ENCODE measurements around the gene FGF2.
A peak's percentile ranks its signal among the peaks of the same experiment; 100 is the strongest.

Gene FGF2

DNA sequence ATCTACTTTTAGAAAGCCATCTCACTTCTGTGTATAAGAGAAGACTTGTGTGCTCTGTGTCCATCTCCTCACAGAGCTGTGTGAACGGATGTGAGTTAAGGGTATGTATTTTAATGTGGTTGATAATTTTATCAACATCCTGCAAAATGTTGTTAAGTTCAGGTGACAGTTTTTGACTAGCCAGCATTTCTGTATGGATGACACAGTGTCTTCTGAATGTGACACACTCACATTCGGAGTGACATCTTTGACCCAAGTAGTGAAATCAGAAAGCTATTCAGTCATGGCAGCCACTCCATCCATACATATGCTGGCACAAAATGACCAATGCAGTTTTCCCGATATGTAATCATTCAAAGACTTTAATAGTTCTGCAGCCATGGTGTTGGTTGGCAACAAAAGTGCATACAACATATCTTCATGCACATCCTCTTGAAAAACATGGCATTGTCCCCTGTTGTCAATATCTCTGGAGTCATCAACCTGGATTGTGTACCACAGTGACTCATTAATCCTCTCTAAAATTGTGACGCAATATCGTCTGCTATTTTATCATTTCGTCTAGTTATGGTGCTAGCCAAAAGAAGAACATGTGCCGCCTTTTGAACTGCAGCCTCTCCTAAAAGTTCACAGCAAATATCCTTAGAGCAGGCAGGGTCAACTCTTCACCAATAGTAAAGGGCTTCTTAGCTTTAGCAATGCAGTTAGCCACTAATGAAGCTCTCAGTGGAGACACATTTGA, 6.8 kb upstream of the FGF2 start:
- Histone ChIP-seq H3K36me3 (ENCODE audit: control insufficient read depth, insufficient read depth, low read length) (no peaks in the 10 kb centered on the region), H3K4me3 (ENCODE audit: low read length) (no peak overlapping the region), H3K27ac (ENCODE audit: low read depth, low read length) (no peak overlapping the region), H3K9ac (ENCODE audit: low read length) (no peak overlapping the region), H3K4me1 (ENCODE audit: control insufficient read depth, insufficient read depth, low read length) (no peaks in the 10 kb centered on the region), H3K27me3 (ENCODE audit: control insufficient read depth, insufficient read depth, low read length) (no peaks in the 10 kb centered on the region)

DNA sequence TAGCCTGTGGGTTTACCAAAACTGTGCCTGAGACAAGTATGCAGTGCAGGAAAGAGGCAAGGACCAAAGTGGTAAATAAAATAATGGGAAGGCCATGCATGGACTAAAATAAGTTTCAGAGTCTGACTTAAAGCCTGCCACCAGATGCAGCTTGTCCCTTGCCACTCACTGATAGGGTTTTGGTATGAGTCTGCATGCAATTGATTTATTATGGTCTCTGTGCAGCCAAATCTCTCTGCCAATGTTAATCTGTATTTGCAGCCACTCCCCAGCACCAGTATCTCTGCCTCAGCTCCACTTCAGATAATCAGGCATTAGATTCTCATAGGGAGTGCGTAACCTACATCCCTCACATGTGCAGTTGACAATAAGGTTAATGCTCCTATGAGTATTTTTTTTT, 5.5 kb upstream of the FGF2 start:
- Histone ChIP-seq H3K4me3 (ENCODE audit: low read length) (no peak overlapping the region), H3K9ac (ENCODE audit: low read length) (no peak overlapping the region), H3K27me3 (ENCODE audit: control insufficient read depth, insufficient read depth, low read length) (no peaks in the 10 kb centered on the region), H3K4me1 (ENCODE audit: control insufficient read depth, insufficient read depth, low read length) (no peaks in the 10 kb centered on the region), H3K36me3 (ENCODE audit: control insufficient read depth, insufficient read depth, low read length) (no peaks in the 10 kb centered on the region), H3K27ac (ENCODE audit: low read depth, low read length) (no peak overlapping the region)

DNA sequence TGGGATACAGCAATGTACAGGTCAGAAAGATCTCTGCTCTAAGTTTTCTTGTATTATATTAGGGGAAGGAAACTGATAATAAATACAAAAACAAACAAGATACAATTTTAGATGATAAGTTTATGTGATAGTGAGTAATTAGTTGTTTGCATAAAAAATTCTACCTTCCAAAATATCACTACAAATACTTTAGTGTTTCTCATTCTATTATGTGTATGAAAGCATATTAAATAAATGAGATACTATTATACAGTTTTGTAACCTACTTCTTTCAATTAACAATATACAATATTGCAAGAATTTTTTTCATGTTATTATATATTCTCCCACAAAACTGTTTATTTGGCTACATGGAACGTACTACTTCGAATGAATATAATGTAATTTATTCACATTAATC, 4.2 kb upstream of the FGF2 start:
- H3K9ac ChIP-seq (ENCODE audit: low read length): no peak overlapping the region
- H3K36me3 ChIP-seq (ENCODE audit: control insufficient read depth, insufficient read depth, low read length): no peaks in the 10 kb centered on the region
- H3K27ac ChIP-seq (ENCODE audit: low read depth, low read length): no peak overlapping the region

DNA sequence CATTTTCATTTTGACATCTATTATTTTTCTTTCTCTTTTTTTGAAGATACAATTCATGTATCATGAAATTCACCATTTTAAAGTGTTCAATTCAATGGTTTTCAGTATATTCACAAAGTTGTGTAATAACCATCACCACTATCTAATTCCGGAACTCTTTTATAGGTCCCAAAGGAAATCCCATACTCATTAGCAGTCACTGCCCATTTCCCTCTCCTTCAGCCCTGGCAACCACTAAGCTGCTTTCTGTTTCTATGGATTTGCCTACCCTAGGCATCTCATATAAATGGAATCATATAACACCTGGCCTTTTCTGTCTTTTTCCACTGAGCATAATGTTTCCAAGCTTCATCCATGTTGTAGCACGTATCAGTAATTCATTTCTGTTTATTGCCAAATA, 3.2 kb upstream of the FGF2 start:
- Histone ChIP-seq H3K4me3 (ENCODE audit: low read length) (no peak overlapping the region), H3K36me3 (ENCODE audit: control insufficient read depth, insufficient read depth, low read length) (no peaks in the 10 kb centered on the region), H3K27ac (ENCODE audit: low read depth, low read length) (no peak overlapping the region), H3K9ac (ENCODE audit: low read length) (no peak overlapping the region), H3K27me3 (ENCODE audit: control insufficient read depth, insufficient read depth, low read length) (peaks cover 2% of the 10 kb centered on the region), H3K4me1 (ENCODE audit: control insufficient read depth, insufficient read depth, low read length) (no peaks in the 10 kb centered on the region)

More for the DNA sequence above, 4.2 kb upstream of the FGF2 start:
- H3K27me3 ChIP-seq (ENCODE audit: control insufficient read depth, insufficient read depth, low read length): peaks cover 2% of the 10 kb centered on the region
- H3K4me1 ChIP-seq (ENCODE audit: control insufficient read depth, insufficient read depth, low read length): no peaks in the 10 kb centered on the region
- H3K4me3 ChIP-seq (ENCODE audit: low read length): no peak overlapping the region

DNA sequence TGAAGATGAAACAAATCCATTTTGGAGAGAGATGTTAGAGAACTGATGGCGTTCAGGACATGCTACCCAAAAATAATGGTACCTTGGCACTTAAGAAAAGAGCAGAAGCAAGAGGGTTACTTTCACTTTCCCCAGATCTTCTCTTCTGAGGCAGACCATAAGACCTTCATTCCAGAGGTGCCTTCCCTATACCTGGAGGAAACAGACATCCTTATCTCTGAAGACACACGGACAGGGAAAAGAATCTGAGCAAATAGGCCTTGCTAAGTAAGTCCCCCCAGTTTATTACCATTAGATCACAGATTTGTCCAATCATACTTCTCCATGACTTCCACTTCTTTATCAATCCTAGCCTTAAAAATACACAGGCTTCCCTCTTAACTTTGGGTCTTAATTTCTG, 2.0 kb upstream of the FGF2 start:
- H3K4me1 ChIP-seq (ENCODE audit: control insufficient read depth, insufficient read depth, low read length): peaks cover 4% of the 10 kb centered on the region
- no peak overlapping the region for H3K9ac ChIP-seq (ENCODE audit: low read length)
- H3K27ac ChIP-seq (ENCODE audit: low read depth, low read length): no peak overlapping the region
- peaks cover 2% of the 10 kb centered on the region for H3K27me3 ChIP-seq (ENCODE audit: control insufficient read depth, insufficient read depth, low read length)
- H3K4me3 ChIP-seq (ENCODE audit: low read length): no peak overlapping the region
- H3K36me3 ChIP-seq (ENCODE audit: control insufficient read depth, insufficient read depth, low read length): no peaks in the 10 kb centered on the region

DNA sequence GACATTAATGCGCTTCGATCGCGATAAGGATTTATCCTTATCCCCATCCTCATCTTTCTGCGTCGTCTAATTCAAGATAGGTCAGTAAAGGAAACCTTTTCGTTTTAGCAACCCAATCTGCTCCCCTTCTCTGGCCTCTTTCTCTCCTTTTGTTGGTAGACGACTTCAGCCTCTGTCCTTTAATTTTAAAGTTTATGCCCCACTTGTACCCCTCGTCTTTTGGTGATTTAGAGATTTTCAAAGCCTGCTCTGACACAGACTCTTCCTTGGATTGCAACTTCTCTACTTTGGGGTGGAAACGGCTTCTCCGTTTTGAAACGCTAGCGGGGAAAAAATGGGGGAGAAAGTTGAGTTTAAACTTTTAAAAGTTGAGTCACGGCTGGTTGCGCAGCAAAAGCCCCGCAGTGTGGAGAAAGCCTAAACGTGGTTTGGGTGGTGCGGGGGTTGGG, 528 bp upstream of the FGF2 start:
- peak overlapping the region; percentile 79 for H3K27ac ChIP-seq (ENCODE audit: low read depth, low read length)
- H3K4me1 ChIP-seq (ENCODE audit: control insufficient read depth, insufficient read depth, low read length): peaks cover 13% of the 10 kb centered on the region
- peaks cover 2% of the 10 kb centered on the region for H3K27me3 ChIP-seq (ENCODE audit: control insufficient read depth, insufficient read depth, low read length)
- H3K36me3 ChIP-seq (ENCODE audit: control insufficient read depth, insufficient read depth, low read length): no peaks in the 10 kb centered on the region
- peak overlapping the region; percentile 29 for H3K4me3 ChIP-seq (ENCODE audit: low read length)
- H3K9ac ChIP-seq (ENCODE audit: low read length): no peak overlapping the region

DNA sequence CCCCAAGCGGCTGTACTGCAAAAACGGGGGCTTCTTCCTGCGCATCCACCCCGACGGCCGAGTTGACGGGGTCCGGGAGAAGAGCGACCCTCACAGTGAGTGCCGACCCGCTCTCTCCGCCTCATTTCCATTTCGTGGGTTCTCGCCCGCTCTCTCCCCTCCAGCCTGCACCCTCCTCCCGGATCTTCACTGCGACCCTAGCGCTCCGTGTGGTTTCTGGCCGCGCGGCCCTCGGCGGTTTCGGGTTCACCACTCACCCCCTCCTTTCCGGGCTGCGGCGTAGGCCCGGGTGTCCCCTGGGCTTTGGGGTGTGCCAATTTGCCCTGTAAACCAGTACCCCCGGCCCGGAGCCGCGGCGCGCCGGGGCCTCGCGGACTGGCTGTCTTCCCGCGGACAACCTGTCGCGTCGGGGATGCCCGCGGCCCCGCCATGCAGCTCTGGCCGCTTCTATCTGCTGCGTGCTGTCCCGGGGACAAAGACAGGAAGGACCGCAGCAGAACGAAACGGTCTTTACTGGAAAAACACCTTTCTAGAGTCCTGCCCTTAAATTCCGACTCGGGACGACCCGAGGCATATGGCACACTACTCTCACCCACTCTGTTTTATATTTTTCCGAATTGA, 737 bp downstream of the FGF2 start:
- Histone ChIP-seq H3K4me3 (ENCODE audit: low read length) (peak overlapping the region; percentile 90), H3K27ac (ENCODE audit: low read depth, low read length) (peak overlapping the region; percentile 79), H3K9ac (ENCODE audit: low read length) (peak overlapping the region; percentile 84), H3K27me3 (ENCODE audit: control insufficient read depth, insufficient read depth, low read length) (peaks cover 2% of the 10 kb centered on the region), H3K4me1 (ENCODE audit: control insufficient read depth, insufficient read depth, low read length) (peaks cover 16% of the 10 kb centered on the region), H3K36me3 (ENCODE audit: control insufficient read depth, insufficient read depth, low read length) (no peaks in the 10 kb centered on the region)

DNA sequence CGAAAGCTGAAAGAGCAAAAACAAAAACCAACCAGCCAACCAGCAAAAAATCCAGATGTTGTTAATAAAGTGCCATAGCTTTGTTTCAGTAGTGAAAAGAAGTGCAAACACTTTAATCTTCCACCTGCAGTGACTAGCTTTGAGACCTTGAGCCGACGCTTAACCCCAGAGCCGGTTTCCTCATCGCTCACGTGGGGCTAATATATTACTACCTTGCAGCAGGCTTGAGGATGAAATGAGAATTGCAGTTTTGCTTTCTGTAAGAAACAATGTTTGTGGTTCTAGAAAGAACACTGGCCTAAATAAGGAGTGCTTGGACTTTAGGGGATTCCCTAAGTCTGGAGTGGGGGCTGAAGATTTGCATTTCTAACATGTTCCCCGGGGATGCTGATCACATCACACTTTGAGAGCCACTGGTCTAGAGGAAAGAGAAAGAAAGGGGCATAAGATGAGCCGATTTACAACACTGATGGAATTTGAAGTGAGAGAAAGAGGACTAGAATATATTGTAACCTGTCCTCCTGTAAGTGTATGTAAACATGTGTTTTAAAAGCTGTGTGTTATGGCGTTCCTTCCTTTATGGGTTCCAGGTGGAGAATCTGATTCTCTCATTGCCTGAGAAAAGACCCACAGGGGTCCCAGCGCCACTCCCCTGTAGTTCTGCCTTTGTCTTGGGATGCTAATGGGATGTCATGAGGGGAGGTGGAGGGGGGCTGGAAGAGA, 1.4 kb downstream of the FGF2 start:
- H3K27me3 ChIP-seq (ENCODE audit: control insufficient read depth, insufficient read depth, low read length): peaks cover 2% of the 10 kb centered on the region
- H3K4me1 ChIP-seq (ENCODE audit: control insufficient read depth, insufficient read depth, low read length): peaks cover 22% of the 10 kb centered on the region
- peak overlapping the region; percentile 90 for H3K4me3 ChIP-seq (ENCODE audit: low read length)
- H3K9ac ChIP-seq (ENCODE audit: low read length): peak overlapping the region; percentile 84
- peak overlapping the region; percentile 79 for H3K27ac ChIP-seq (ENCODE audit: low read depth, low read length)
- no peaks in the 10 kb centered on the region for H3K36me3 ChIP-seq (ENCODE audit: control insufficient read depth, insufficient read depth, low read length)

DNA sequence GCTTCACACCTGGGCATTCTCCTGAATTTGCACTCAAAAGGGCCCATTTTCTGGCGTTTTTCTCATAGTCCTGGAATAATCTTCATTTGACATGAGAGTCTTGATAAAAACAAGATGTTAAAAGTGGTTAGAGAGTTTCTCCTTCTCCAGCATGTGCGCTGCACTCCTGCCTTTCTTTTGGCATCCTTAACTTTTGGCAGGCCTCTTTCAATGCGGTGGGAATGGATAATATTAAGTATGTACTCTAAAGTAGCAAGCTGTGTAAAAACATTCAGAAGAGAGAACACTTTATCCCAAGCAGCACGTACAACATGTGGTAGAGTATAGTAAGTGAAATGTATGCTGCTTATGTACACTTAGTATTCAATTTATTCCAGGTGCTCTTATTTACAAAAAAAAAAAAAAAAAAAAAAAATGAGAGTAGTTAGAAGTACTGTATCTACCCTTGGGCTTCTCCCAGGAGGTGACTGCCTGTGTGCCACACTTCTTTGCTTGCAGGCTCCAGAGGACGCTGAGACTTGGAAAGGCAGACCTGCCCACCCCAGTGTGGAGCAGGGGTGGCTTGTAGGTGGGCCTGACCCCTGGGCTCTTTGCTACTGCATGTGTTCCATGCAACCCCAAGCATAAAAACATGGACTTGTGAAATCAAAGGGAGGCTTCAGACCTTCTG, 3.9 kb downstream of the FGF2 start:
- Histone ChIP-seq H3K36me3 (ENCODE audit: control insufficient read depth, insufficient read depth, low read length) (no peaks in the 10 kb centered on the region), H3K9ac (ENCODE audit: low read length) (no peak overlapping the region), H3K27me3 (ENCODE audit: control insufficient read depth, insufficient read depth, low read length) (peaks cover 2% of the 10 kb centered on the region), H3K4me3 (ENCODE audit: low read length) (no peak overlapping the region), H3K4me1 (ENCODE audit: control insufficient read depth, insufficient read depth, low read length) (peaks cover 31% of the 10 kb centered on the region), H3K27ac (ENCODE audit: low read depth, low read length) (peak overlapping the region; percentile 31)

DNA sequence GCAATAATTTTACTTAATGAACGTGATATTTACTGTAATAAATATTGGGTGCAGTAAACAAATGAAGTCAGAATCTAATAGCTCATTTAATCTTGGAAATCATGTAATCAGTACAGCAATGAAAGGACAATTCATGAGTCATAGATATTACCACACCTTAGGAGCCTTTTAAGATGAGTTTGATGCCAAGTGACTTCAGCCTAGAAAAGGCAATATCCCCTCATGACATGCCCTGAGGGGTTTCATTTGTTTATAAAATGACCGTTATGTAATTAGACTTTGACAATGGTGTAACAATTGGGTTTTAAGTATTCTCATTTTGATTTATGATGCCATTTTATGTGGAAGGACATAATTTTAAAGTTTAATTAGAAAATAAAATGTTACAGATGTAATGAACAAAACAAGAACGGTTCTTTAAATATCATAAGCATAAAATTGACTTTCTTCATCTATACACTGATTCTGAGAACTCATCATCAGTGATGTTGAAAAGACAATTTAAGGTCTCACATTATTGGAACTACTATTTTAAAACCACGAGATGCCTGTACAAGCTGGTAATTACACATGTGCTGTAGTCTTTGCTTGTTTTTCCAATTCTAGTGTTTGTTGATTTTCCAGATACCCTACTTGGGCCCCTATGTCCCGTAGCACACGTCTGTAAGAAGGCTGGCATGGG, 5.0 kb downstream of the FGF2 start:
- peaks cover 2% of the 10 kb centered on the region for H3K27me3 ChIP-seq (ENCODE audit: control insufficient read depth, insufficient read depth, low read length)
- H3K27ac ChIP-seq (ENCODE audit: low read depth, low read length): peak overlapping the region; percentile 6
- no peak overlapping the region for H3K9ac ChIP-seq (ENCODE audit: low read length)
- H3K4me3 ChIP-seq (ENCODE audit: low read length): no peak overlapping the region
- peaks cover 36% of the 10 kb centered on the region for H3K4me1 ChIP-seq (ENCODE audit: control insufficient read depth, insufficient read depth, low read length)
- H3K36me3 ChIP-seq (ENCODE audit: control insufficient read depth, insufficient read depth, low read length): no peaks in the 10 kb centered on the region

DNA sequence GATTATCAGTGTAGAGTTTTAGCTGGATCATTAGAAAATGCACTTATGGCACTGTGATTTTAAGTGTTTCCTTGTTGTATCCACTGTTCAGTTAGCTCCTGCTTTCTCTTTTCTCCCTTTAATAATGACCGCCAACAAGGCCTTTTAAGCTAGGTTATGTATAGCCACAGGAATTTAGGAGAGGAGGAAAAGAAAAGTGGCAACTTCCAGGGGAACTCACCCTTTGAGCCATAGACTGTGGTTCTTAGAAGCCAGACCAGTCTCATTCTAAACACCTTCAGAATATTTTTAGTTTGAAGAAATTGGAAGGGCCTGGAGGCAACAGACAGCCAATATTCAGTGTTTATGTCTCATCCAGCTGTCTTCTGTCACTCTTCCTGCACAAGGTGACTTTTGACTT, 6.1 kb downstream of the FGF2 start:
- Histone ChIP-seq H3K4me1 (ENCODE audit: control insufficient read depth, insufficient read depth, low read length) (peaks cover 38% of the 10 kb centered on the region), H3K27me3 (ENCODE audit: control insufficient read depth, insufficient read depth, low read length) (no peaks in the 10 kb centered on the region), H3K9ac (ENCODE audit: low read length) (no peak overlapping the region), H3K27ac (ENCODE audit: low read depth, low read length) (peak overlapping the region; percentile 40), H3K36me3 (ENCODE audit: control insufficient read depth, insufficient read depth, low read length) (no peaks in the 10 kb centered on the region), H3K4me3 (ENCODE audit: low read length) (no peak overlapping the region)

DNA sequence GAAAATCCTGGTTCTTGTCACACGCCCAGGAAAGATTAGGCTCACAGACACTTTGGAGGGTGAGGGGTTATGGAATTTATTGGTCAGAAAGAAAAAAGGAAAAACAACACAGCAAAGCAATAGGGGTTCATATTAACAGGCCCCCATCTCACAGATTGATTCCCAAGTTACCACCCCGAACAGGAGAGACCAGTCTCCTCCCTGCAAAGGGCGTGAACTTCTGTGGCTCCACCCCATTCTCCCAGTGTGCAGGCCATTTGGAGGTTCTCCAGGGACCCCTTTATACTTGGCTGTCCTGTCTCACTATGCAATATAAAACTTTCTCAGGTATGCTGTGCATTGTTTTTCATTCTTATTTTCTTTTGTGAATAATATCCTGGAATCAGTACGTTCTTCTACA, 7.4 kb downstream of the FGF2 start:
- H3K9ac ChIP-seq (ENCODE audit: low read length): no peak overlapping the region
- no peak overlapping the region for H3K4me3 ChIP-seq (ENCODE audit: low read length)
- H3K4me1 ChIP-seq (ENCODE audit: control insufficient read depth, insufficient read depth, low read length): peaks cover 41% of the 10 kb centered on the region
- no peaks in the 10 kb centered on the region for H3K27me3 ChIP-seq (ENCODE audit: control insufficient read depth, insufficient read depth, low read length)
- no peak overlapping the region for H3K27ac ChIP-seq (ENCODE audit: low read depth, low read length)
- no peaks in the 10 kb centered on the region for H3K36me3 ChIP-seq (ENCODE audit: control insufficient read depth, insufficient read depth, low read length)
